Stimulated activated CD8-positive, alpha-beta memory T cell treated with anti-CD3 and anti-CD28 coated beads, Interleukin-2, amount 100 ng/mL, for 48 hours (primary cell): ENCODE data around the gene ITPKB.
A peak's percentile ranks its signal among the peaks of the same experiment; 100 is the strongest.
"Not testable (repeated sequence)": the region's sequence is repeated elsewhere in the genome, so short reads cannot be mapped to it uniquely, and the experiment has no call there.

Experiments
- DNase-seq, 2 donors: peaks; one replicate each; pipeline ENCODE4 v3.0.0-alpha.2; 2020; ENCODE audit warnings: low read depth in 2 of 2

Gene ITPKB

DNA sequence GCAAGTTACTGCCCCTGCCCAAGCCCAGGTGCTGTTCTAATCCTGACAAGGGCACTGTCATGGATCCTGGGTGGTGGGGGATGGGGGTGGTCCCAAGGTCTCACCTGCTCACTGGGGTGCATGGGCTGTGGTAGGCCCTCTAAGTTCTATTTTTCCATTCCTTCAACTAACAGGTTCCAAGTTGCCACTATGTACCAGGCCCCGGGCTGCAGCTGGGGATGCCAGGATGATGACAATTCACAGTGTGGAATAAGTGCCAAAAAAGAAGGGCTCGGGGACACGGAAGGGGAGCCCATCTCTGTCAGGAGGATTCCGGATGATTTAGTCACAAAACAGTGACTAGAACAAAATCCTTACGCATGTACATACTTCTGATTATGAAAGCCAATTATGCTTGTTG lies 114.6 kb downstream of the ITPKB start:
- no peak for DNase-seq

GRCh38 chr1:226622012-226622411 lies 117.1 kb downstream of the ITPKB start:
- no peak for DNase-seq

DNA sequence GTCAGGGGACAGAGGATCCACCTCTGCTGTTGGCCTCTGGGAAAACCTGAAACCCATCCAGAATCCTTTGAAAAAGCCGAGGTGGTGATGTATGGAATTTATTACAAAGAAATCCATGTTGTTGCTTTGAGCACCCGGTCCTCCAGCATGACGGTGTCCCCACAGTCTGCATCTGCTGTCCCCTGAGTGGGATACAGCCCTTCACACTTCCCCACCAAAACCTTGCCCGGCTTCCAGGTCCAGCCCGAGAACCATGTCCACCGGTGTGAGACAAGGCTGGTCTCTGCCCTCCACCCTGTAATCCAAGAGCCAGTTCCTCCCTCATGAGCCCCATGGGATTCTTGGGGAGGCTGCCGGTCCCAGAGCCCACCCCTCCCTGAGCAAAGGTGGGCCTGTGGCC lies 120.1 kb downstream of the ITPKB start:
- DNase-seq = no peak

DNA sequence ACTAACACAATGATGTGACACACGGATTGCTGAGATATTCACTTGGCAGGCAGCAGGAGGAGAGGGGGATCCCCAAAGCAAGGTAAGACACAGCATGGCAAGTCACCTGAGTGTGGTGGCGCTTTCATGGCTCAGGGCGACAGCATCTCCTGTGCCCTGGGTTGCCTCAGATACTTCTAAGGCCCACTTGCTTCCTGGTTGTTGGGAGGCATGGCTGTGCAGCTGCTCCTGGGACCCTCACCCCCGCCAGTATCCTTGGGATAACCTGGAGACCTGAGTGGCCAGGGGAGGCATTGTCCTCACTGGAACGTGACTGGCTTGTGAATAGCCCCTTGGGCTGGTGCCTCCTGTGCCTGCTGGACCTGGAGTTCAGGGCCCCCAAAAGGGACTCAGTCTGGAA lies 120.7 kb downstream of the ITPKB start:
- DNase-seq = no peak

DNA sequence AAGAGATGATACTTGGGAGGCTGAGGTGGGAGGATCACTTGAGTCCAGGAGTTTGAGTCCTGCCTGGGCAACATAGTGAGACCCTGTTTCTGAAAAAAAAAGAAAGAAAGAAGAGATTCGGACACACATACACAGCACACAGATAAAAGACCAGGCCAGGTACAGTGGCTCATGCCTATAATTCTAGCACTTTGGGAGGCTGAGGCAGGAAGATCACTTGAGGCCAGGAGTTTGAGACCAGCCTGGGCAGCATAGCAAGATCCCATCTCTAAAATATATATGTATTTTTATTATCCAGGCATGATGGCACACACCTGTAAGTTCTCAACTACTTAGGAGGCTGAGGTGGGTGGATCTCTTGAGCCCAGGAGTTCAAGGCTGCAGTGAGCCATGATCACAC lies 121.4 kb downstream of the ITPKB start:
- not testable (repeated sequence) for DNase-seq

- DNase-seq = no peak
Measured at GRCh38 chr1:226617109-226617508, 122.0 kb downstream of the ITPKB start.

- no peak for DNase-seq
Measured at GRCh38 chr1:226616636-226617035, 122.4 kb downstream of the ITPKB start.

DNA sequence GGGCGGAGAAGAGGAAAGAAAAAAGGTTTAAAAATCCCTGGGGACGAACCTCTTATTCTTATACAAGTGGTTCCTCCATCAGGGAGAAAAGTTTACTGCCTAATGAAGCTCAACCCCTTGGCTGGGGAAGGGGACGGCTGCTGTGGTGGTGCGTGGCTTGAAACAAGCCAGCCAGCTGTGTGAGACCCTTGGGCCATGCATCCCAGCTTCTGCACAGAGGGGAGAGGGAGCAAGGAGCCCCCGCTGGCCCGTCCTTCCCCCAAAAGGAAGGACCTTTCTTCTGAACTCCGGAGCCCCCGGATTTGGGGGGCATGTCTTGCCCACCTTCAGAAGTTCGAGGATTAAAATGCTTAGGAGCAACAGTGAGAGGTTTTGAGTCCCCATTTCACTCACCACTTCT lies 123.2 kb downstream of the ITPKB start:
- DNase-seq = no peak

GRCh38 chr1:226611980-226612379 lies 127.1 kb downstream of the ITPKB start:
- DNase-seq = not testable (repeated sequence)

- no peak for DNase-seq
Measured at GRCh38 chr1:226611301-226611700, 127.8 kb downstream of the ITPKB start.

DNA sequence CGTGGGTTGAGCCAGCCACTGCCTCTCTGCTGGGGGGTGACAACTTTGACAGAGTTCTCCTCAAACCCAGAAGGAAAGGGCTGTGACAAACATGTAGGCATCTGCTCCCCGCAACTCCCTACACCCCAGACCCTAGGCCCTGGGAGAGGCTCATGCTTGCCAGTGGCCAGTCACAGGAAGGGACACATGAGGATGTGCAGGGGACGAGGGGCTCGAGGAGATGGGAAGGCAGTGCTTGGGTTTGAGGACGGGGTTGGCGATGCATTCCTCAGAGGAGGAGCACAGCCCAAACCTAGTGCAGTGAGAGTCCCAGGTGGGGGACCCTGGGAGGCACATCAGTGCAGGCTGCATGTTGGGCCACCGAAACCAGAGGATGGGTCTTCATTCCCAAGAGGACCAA lies 128.4 kb downstream of the ITPKB start:
- no peak for DNase-seq

- DNase-seq = no peak
Measured at GRCh38 chr1:226609836-226610455, 129.1 kb downstream of the ITPKB start.

- peak; percentile 44 to 58 for DNase-seq
Measured at GRCh38 chr1:226608699-226609505, 130.2 kb downstream of the ITPKB start.

GRCh38 chr1:226607821-226608220 lies 131.3 kb downstream of the ITPKB start:
- no peak for DNase-seq

GRCh38 chr1:226607268-226607660 lies 131.8 kb downstream of the ITPKB start:
- DNase-seq = no peak

DNA sequence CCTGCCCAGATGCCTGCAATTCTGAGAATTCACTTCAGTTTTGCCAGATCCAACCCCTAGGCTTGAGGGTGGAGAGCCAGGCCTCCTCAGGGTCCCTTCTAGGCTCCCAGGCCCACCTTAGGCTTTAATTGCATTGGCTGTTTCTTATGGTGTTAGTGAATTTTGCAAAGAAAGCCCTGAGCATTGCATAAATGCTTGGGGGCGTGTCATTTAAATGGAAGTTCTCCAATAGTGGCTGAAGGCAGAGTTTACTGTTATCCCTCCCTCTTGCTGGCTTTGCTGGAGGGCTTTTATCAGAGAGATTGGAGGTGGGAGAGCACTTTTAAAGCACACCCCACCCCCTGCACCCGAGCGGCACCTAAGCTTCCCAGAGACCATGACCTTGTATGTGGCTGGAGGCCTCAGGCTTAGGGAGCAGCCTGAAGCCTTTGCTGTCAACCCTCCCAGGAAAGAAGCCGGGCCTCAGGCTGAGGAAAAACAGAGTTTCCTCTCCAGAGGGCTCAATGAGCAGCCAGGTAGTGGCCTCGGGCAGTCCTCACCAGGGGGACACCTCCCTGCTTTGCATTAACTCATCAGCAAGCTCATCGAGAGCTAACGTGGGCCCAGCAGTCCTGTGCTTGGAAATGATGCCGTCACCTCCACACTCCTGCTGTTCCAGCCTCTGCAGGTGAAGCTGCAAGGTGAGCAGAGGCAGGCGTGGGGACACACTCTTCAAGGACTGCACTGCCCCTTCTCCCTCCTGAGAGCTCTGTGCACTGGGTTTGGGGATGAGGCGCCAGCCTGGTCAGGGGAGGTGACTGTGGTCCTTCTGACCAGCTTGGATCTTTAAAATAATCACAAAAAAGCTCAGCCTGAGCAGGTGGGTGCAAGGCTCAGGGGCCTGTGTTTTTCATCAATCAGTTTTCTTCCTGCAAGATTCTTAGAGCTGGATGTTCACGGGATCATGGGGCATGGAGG lies 132.5 kb downstream of the ITPKB start:
- DNase-seq = no peak

DNA sequence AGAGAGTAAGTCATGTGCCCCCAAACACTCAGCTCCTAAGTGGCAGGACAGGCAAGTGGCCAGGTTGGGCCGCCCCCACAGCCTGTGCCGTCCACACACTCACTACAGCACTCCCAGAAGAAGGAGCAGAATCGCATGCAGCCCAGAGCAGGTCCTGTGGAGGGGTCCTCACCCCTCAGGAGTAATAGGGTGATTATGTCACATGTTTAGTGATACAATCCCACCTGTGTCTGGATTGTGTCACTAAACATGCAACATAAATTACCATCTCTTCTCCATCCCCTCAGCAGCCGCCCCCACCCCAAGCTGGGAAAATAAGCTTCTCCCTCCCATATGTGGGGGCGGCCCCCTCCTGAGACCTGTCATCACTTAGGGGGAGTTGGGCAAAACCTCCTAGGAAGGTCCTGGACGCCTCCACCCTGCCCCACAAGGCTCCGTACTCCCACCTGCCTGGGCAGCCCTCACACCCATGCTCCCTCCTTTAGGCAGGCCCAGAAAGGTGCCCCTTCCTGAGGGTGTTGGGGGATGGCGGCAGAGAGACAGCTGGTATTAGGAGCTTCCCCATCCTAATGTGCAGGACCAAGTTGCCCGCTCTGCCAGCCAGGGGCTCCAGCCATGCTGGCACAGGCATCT lies 133.6 kb downstream of the ITPKB start:
- no peak for DNase-seq

- no peak for DNase-seq
Measured at GRCh38 chr1:226604560-226605317, 134.3 kb downstream of the ITPKB start.

DNA sequence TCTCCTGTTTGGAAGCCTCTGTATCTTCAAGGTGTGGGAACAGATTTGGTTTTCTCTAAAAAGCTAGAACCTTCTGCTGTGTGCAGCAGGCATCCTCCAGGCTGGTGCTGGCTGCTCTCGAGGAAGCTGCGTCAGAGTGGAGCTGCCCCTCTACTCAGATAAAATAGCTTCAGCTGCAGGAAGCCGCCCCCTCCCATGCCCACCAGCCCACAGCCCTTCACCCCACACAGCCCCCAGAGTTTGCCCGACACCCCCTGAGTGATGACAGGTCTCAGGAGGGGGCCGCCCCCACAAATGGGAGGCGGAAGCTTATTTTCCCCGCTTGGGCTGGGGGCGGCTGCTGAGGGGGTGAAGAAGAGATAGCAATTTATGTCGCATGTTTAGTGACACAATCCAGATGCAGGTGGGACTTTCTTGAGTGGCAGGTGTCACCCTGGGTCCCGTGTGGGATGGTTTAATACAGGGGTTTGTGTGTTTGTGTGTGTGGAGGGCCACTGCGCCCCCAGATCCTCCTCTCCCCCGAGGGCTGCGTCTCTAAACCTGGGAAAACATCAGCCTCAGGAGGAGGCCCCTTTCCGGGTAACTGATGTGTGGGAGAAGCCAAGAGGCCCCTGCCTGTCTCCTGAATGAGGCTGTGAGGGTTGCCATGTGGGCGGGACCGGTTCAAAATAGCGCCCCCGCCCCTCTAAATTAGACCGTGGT lies 135.1 kb downstream of the ITPKB start:
- DNase-seq = no peak

DNA sequence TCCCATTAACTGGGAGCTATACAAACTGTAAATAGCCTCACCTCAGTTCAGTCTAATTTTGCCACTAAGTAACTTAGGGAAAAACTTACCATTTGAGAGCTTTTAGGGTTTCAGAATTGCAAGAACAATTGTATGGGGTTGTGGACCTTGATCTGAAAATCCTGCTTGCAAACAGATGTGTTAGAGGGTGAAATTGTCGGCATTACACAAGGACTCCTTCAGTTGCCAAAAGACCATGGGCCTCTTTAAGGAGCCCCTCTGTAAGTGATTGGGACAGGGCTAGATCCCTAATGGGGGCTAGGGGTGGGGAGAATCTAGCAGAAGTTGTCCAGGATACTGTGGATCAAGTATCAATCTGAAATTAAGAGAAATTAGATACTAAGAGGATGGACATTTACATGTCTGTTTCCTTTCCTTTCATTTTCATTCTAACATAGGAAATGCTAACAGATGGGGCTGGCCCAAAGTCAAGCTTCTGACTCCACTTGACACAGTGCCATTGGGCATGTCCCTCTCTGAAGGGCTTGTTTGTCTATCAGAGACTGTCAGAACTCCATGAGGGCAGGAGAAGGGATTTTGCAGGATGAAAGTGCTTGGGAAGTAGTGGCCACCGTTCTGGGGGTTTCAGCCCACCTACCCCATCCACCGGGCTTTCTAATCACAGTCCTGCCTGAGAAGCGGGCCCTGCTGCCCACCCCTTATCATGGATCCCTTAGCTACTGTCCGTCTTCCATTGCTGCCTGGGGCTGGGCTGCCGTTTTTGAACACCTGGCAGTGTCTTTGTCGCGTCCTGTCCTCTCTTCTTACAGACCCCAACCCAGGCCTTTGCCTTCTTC lies 135.8 kb downstream of the ITPKB start:
- DNase-seq = no peak
